GM15510 (cell line): ENCODE data around the gene ISG20L2.

Experiments used
- POLR2A ChIP-seq: IDR thresholded peaks from 3 replicates; pipeline ENCODE4 v1.6.1; 2011; ENCODE audit warnings: borderline replicate concordance; ENCODE audit not compliant: insufficient read length; ENCODE audit errors: extremely low read depth

Gene ISG20L2

GRCh38 chr1:156707417-156708217, 20.9 kb downstream of the ISG20L2 start:
- TF ChIP-seq POLR2A, result no peak

GRCh38 chr1:156706657-156707416, 21.7 kb downstream of the ISG20L2 start:
- no peak for TF ChIP-seq POLR2A

- no peak for TF ChIP-seq POLR2A
Measured at GRCh38 chr1:156705918-156706656, 22.5 kb downstream of the ISG20L2 start.

GRCh38 chr1:156705321-156705917, 23.1 kb downstream of the ISG20L2 start, which contains the start of gene CRABP2:
CRABP2 (minus strand) TSS chr1:156705583; CDS start chr1:156705446, 137 bp downstream.
- TF ChIP-seq POLR2A, result no peak

- TF ChIP-seq POLR2A, result no peak
Measured at GRCh38 chr1:156704930-156705320, 23.6 kb downstream of the ISG20L2 start.

DNA sequence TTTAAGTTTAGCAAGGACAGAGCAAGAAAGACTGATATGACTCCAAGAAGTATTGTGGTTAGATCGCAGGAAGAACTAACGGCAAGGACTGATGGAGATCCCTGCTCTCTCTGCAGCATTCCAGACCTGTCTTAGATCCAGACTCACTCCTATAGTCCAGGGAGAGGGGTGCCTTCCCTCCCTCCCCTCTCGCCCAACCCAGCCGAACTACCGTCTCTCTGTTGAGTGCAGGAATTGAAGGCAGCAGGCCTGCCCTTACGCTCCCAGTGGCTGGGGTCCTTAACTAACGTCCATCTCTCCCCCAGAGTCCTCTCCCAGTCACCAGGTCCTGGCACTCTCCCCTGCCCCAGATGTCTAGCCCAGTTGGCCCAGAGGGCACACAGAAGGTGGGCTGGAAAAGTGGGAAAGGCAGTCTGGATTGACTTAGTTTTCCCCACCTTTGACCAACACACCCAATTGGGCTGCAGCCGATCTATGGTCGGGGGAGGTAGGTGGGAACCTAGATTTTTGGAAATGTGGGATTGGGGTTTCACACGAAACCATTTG, 24.3 kb downstream of the ISG20L2 start:
- TF ChIP-seq POLR2A, result no peak

- TF ChIP-seq POLR2A, result no peak
Measured at GRCh38 chr1:156703741-156704140, 24.8 kb downstream of the ISG20L2 start.

DNA sequence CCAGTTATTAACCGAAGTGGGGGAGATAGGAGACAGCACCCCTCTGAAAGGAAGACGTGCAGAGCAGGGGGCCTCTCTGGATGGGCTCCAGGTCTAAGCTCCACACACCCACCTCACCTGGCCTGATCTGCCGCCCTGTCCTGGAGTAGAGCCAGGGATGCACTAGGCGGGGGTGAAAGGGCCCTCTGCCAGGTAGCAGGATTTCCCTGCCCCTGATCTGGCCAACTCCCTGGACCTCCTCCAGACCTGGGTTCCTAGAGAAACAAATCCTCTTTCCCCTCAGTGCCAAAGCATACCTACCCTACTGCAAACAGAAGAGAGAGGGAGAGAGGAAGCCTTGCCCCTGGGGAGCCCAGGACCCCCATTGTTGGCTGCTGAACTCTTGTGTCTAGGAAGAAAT, 25.2 kb downstream of the ISG20L2 start:
- no peak for TF ChIP-seq POLR2A

DNA sequence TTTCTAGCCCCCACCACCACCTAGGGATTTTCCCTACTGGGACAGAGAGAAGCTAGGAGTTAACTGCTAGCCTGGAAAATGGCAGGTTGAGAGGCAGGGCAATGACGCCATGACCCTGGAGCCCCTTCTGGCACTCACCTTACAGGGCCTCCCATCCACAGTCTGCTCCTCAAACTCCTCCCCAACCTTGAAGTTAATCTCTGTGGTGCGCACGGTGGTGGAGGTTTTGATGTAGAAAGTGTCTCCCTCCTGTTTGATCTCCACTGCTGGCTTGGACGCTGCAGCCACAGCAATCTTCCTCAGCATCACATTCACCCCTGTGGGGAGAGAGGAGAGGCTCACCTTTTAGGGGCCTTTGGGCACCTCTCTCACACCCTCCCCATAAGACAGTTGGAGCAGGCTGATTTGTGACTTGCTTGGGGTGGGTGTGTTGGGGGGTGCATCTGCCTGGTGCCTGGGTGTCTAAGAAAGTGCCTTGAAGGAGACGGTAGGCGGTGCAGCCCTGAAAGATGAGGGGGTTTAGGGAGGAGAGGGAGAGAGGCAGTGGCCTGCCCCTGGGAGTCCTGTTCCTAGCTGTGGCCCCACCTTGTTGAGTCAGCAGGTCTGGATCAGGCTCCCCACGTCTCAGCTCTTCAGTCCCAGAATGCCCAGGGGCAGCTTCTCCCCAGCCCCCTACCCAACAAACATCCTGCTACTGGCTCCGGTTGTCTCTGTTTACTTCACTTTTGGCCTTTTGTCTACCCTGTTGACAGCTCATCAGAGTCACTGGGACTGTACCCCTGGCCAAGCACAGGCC, 27.6 kb downstream of the ISG20L2 start:
- no peak for TF ChIP-seq POLR2A

GRCh38 chr1:156698995-156699394, 29.6 kb downstream of the ISG20L2 start:
- TF ChIP-seq POLR2A, result no peak

DNA sequence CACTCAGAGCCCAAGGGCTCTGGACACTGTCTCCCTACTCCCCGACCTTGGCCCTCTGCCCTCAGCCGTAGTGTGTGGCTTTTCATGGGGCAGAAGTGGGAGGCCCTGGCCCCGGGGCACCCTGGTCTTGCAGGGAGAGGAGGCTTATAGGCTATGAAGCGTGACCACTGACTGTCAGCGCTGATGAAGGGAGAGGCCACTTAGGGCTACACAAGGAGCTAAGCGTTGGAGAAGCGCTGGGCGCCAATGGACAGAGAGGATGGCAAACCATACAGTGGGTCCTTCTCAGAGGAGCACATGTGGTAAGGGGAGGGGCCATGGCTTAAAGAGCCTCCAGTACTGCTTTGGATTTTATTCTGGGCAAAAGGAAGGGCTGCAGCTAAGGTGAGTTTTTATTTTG, 31.1 kb downstream of the ISG20L2 start:
- TF ChIP-seq POLR2A, result no peak

DNA sequence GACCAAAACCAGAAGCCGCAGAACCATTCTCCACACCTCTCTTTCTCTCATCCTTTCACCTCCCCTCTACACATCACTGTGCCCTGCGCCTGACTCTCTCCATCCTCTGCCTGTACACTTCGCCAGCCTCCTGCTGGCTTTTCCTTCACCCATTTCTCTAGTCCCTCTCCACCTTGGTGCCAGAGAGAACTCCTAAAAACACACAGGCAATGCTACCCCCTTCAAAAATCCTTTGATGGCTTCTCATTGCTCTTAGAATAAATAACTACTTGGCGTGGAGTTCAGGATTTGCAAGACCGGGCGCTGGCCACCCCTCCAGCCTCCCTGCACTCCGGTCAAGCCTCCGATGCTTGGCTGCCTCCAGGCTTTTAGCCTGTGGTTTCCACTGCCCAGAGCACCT, 31.8 kb downstream of the ISG20L2 start:
- no peak for TF ChIP-seq POLR2A

DNA sequence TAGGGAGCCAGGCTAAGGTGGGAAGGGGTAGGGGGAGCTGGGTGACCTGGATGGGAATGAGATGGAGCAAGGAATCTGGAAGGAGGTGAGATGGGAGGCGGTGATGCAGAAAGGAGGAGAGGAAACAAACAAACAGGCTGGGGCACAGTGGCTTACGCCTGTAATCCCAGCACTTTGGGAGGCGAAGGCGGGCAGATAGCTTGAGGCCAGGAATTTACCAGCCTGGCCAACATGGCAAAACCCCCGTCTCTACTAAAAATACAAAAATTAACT, 33.9 kb downstream of the ISG20L2 start:
- no peak for TF ChIP-seq POLR2A
